OCI-LY7 (cell line): ENCODE data around the gene UBA3. TPM values are rescaled to one million over a fixed set of nuclear protein-coding genes. Genes with fewer than 3 reads are reported as not detected.

Source experiments
- BruUV-seq: library from RNA; stranded (reverse); fragments of 400-500 nt; replicated peaks from 2 replicates; lab custom pipeline; 2021; lab: Mats Ljungman, UMichigan
- CTCF ChIA-PET: fragments of 300-600 bp; sonication (Branson Sonifier 250); formaldehyde crosslinking; loops from one replicate; lab custom pipeline; 2022; ENCODE audit warnings: antibody characterized with exemption; ENCODE audit not compliant: unreplicated experiment; lab: Charles Lee
- POLR2A ChIA-PET: fragments of 300-600 bp; sonication (Branson Sonifier 250); formaldehyde crosslinking; loops from one replicate; lab custom pipeline; 2022; ENCODE audit warnings: antibody characterized with exemption; lab: Charles Lee
- DNase-seq: peaks from one replicate; pipeline ENCODE4 v3.0.0-alpha.2; 2015; ENCODE audit warnings: low spot score
- H2AFZ ChIP-seq: fragments of 200-600 bp; sonication (generic), shearing (Covaris generic); 2 replicates; pipeline ENCODE4 v1.6.1; 2014; ENCODE audit warnings: mild to moderate bottlenecking, antibody characterized with exemption, low read length, moderate library complexity
- H3K27ac ChIP-seq: fragments of 200-600 bp; sonication (generic); 2 replicates; pipeline ENCODE4 v1.5.1; 2014; ENCODE audit warnings: mixed run types, low read depth, mild to moderate bottlenecking, moderate library complexity, low read length, inconsistent platforms; ENCODE audit not compliant: poor library complexity, severe bottlenecking
- H3K36me3 ChIP-seq: fragments of 200-600 bp; sonication (generic); 2 replicates; pipeline ENCODE4 v1.6.1; 2014; ENCODE audit warnings: mild to moderate bottlenecking, antibody characterized with exemption, low read length, moderate library complexity, mixed read lengths; ENCODE audit not compliant: insufficient read depth
- H3K4me1 ChIP-seq: fragments of 200-600 bp; sonication (generic); 2 replicates; pipeline ENCODE4 v1.5.1; 2014; ENCODE audit warnings: mild to moderate bottlenecking, low read length; ENCODE audit not compliant: insufficient read depth, poor library complexity, severe bottlenecking
- H3K4me2 ChIP-seq: fragments of 200-600 bp; sonication (generic); 2 replicates; pipeline ENCODE4 v1.6.1; 2014; ENCODE audit warnings: mild to moderate bottlenecking, low read length
- H3K4me3 ChIP-seq: fragments of 200-600 bp; sonication (generic); 2 replicates; pipeline ENCODE4 v1.5.1; 2014; ENCODE audit warnings: mild to moderate bottlenecking, low read depth, low read length; ENCODE audit not compliant: poor library complexity, severe bottlenecking
- H3K79me2 ChIP-seq: fragments of 200-600 bp; sonication (generic); 2 replicates; pipeline ENCODE4 v1.6.1; 2016; ENCODE audit warnings: low read depth, mild to moderate bottlenecking, low read length, moderate library complexity, mixed read lengths; ENCODE audit not compliant: insufficient read depth
- H3K9me2 ChIP-seq: fragments of 200-600 bp; sonication (generic); 2 replicates; pipeline ENCODE4 v1.6.1; 2016; ENCODE audit warnings: mild to moderate bottlenecking, low read length, mixed read lengths; ENCODE audit not compliant: insufficient read depth
- H3K9me3 ChIP-seq: fragments of 200-600 bp; sonication (generic); 2 replicates; pipeline ENCODE4 v1.6.1; 2014; ENCODE audit warnings: mild to moderate bottlenecking, mixed run types, low read length, mixed read lengths
- H4K20me1 ChIP-seq: fragments of 200-600 bp; sonication (generic); 2 replicates; pipeline ENCODE4 v1.6.1; 2014; ENCODE audit warnings: mild to moderate bottlenecking, antibody characterized with exemption, low read length, moderate library complexity, mixed read lengths; ENCODE audit not compliant: insufficient read depth
- CTCF ChIP-seq: fragments of 200-600 bp; sonication (generic); conservative IDR thresholded peaks from 2 replicates; pipeline ENCODE4 v1.5.1; 2014; ENCODE audit warnings: mild to moderate bottlenecking, antibody characterized with exemption, low read length, moderate library complexity, mixed read lengths
- EZH2phosphoT487 ChIP-seq: fragments of 200-600 bp; sonication (generic); IDR thresholded peaks from 2 replicates; pipeline ENCODE4 v1.6.1; 2018; ENCODE audit warnings: low read depth, borderline replicate concordance, mild to moderate bottlenecking, mixed run types, antibody characterized with exemption, low read length, moderate library complexity, mixed read lengths
- intact Hi-C: fragments of 100-400 bp; cut with micrococcal nuclease; formaldehyde crosslinking; loops from one replicate; pipeline ENCODE4 v1.10.0; 2022; ENCODE audit not compliant: unreplicated experiment
- total RNA-seq, 2 experiments: library from RNA; depleted of rRNA in 1 of 2; stranded (reverse); fragments of >200 nt in 1 of 2; shearing (Covaris generic) in 1 of 2; gene quantifications; 2 replicates each; pipeline ENCODE4 v1.2.3, GENCODE V29; 2014 to 2022

The UBA3 gene
- total RNA-seq, 2 experiments from 2014 or later: 70.2 to 78.8 TPM

GRCh38 chr3:69082805-69083204 is 2.6 kb upstream of the UBA3 start:
- BruUV-seq: no TSS peak

GRCh38 chr3:69082361-69082760 is 2.2 kb upstream of the UBA3 start:
- intact Hi-C loops: no loop called here
- Histone ChIP-seq H3K36me3 (peaks cover 8% of the 10 kb centered on the region), H3K4me3 (peak overlapping the region; percentile 86), H3K4me1 (peaks cover 71% of the 10 kb centered on the region), H3K79me2 (peaks cover 46% of the 10 kb centered on the region), H3K9me2 (no peaks in the 10 kb centered on the region), H3K9me3 (no peaks in the 10 kb centered on the region), H2AFZ (peak overlapping the region; percentile 86; the same call in 1 of the 2 replicates), H3K27ac (peak overlapping the region; percentile 77), H3K4me2 (peak overlapping the region; percentile 77), H4K20me1 (peaks cover 5% of the 10 kb centered on the region; the same call in 1 of the 2 replicates)
- no peak for DNase-seq
- no TSS peak for BruUV-seq
- POLR2A ChIA-PET: interaction anchor here (0.7 to 7.5 kb wide), 5 partner anchors 10 to 30 kb away, joined by 4 to 49 read pairs (median 4); partner anchors contain the start of gene TMF1
- CTCF ChIA-PET: no interaction called here
- TF ChIP-seq CTCF (no peak), EZH2phosphoT487 (no peak)

More at GRCh38 chr3:69082805-69083204, 2.6 kb upstream of the UBA3 start:
- peak overlapping the region; percentile 86; the same call in 1 of the 2 replicates for H2AFZ ChIP-seq
- H3K79me2 ChIP-seq: peaks cover 43% of the 10 kb centered on the region
- H4K20me1 ChIP-seq: peaks cover 3% of the 10 kb centered on the region; the same call in 1 of the 2 replicates
- H3K36me3 ChIP-seq: peaks cover 4% of the 10 kb centered on the region
- intact Hi-C loops: no loop called here
- peak overlapping the region; percentile 86 for H3K4me3 ChIP-seq
- H3K9me2 ChIP-seq: no peaks in the 10 kb centered on the region
- ChIA-PET CTCF (no interaction called here), POLR2A (interaction anchor here (0.7 to 7.5 kb wide), 4 partner anchors 9 to 30 kb away, joined by 4 to 49 read pairs (median 4); partner anchors contain the start of gene TMF1)
- TF ChIP-seq EZH2phosphoT487 (no peak), CTCF (no peak)
- H3K27ac ChIP-seq: peak overlapping the region; percentile 77
- H3K9me3 ChIP-seq: no peaks in the 10 kb centered on the region
- peak; percentile 85 for DNase-seq
- peak overlapping the region; percentile 77 for H3K4me2 ChIP-seq
- peaks cover 70% of the 10 kb centered on the region for H3K4me1 ChIP-seq
